Right lobe of liver (tissue), 6 donors: ENCODE data around the gene SERPINF2. TPM values are rescaled to one million over a fixed set of nuclear protein-coding genes. Genes with fewer than 3 reads are reported as not detected.
A peak's percentile ranks its signal among the peaks of the same experiment; 100 is the strongest.
"Not testable (repeated sequence)": the region's sequence is repeated elsewhere in the genome, so short reads cannot be mapped to it uniquely, and the experiment has no call there.

ENCODE experiments used
- ATAC-seq, 4 donors: fragments of 200-7000 bp; cut with Tn5 transposase; one replicate each; pipeline ENCODE4 v1.9.1; 2020; ENCODE audit warnings: mild to moderate bottlenecking in 4 of 4, moderate library complexity in 4 of 4
- DNase-seq, 3 donors: peaks; one replicate each; pipeline ENCODE4 v3.0.0-alpha.2; 2020
- H3K27ac ChIP-seq, 3 donors: fragments of 200-600 bp; one replicate each; pipeline ENCODE4 v1.8.0; 2022
- H3K27me3 ChIP-seq, 2 donors: fragments of 200-600 bp; one replicate each; pipeline ENCODE4 v1.8.0; 2022
- H3K36me3 ChIP-seq, 4 donors: fragments of 200-600 bp; sonication (generic) in 1 of 4; one replicate each; pipeline versions ENCODE4 v1.5.1 to v1.8.0; 2017 to 2022; ENCODE audit warnings: control low read depth in 1 of 4
- H3K4me1 ChIP-seq, 4 donors: fragments of 200-600 bp; sonication (generic) in 1 of 4; one replicate each; pipeline versions ENCODE4 v1.5.1 to v1.8.0; 2017 to 2022; ENCODE audit warnings: control low read depth in 1 of 4
- H3K4me3 ChIP-seq, 3 donors: fragments of 200-600 bp; one replicate each; pipeline ENCODE4 v1.8.0; 2022
- H3K9me3 ChIP-seq, 4 donors: fragments of 200-600 bp; sonication (generic) in 1 of 4; one replicate each; pipeline versions ENCODE4 v1.5.1 to v1.8.0; 2017 to 2022; ENCODE audit warnings: control low read depth in 1 of 4
- CTCF ChIP-seq, 4 donors: fragments of 200-600 bp in 3 of 4; fragments of 450-650 bp in 1 of 4; IDR thresholded peaks; one replicate each; pipeline versions ENCODE4 v1.5.1 to v1.8.0; 2016 to 2022; ENCODE audit warnings: antibody characterized with exemption in 4 of 4, mild to moderate bottlenecking in 2 of 4
- POLR2A ChIP-seq: fragments of 450-650 bp; IDR thresholded peaks from one replicate; pipeline ENCODE4 v1.6.1; 2017; ENCODE audit warnings: antibody characterized with exemption, mild to moderate bottlenecking
- WGBS: methylation state at CpG from one replicate; pipeline ENCODE4 v1.1.6; 2018; ENCODE audit warnings: low coverage, low lambda C conversion rate; ENCODE audit not compliant: insufficient coverage; ENCODE audit errors: missing lambda C conversion rate; 5-methylcytosine and 5-hydroxymethylcytosine counted together
- intact Hi-C, 2 donors: fragments of 100-400 bp; cut with DNase I; formaldehyde crosslinking; loops; one replicate each; pipeline versions ENCODE4 v1.11.2 to v1.14.1; 2022
- total RNA-seq, 6 experiments: library from RNA; depleted of rRNA in 2 of 6; stranded (reverse); fragments of >200 nt in 2 of 6; fragmentation: NEBNext Ultra II Directional in 3 of 6; extraction: Animal tissue kit (Norgen Biotek cat#: 25700) in 3 of 6; gene quantifications; one replicate each; pipeline versions ENCODE4 v1.1.0 to v1.2.4, GENCODE V29; 2016 to 2023
- donor health status: DM: no; HTN: yes; CAD: no.
- donor health status: DM: no; HTN: no; CAD: no.
- donor health status: DM: no; HTN: no; CAD: no.
- donor health status: DM: no; HTN: yes; CAD: no.
- donor health status: DM: no; HTN: yes; CAD: no.

The SERPINF2 gene
- total RNA-seq, 6 experiments from 2014 or later = 1,040 to 1,391 (median 1,137) TPM

GRCh38 chr17:1720856-1721386 is 21.8 kb upstream of the SERPINF2 start:
- WGBS = 31% methylated on average over 11 of the region's 11 CpGs
- intact Hi-C loops = no loop called here
- DNase-seq (peak in 1 of 3 donors; percentile 67), ATAC-seq (no peak)
- TF ChIP-seq POLR2A (no peak), CTCF (IDR thresholded peaks at IDR 0.05) (peak; percentile 91 to 98 (median 94))
- no peaks in the 10 kb centered on the region for H3K36me3 ChIP-seq
- peaks cover 0 to 36% (median 17%) of the 10 kb centered on the region in 4 donors for H3K4me1 ChIP-seq
- H3K9me3 ChIP-seq = no peaks in the 10 kb centered on the region
- H3K27ac ChIP-seq = no peak overlapping the region
- H3K4me3 ChIP-seq = no peak overlapping the region
- no peaks in the 10 kb centered on the region for H3K27me3 ChIP-seq

GRCh38 chr17:1722022-1722421 is 20.6 kb upstream of the SERPINF2 start:
- intact Hi-C loops = not testable (repeated sequence)

GRCh38 chr17:1724351-1724868 is 18.3 kb upstream of the SERPINF2 start, which contains the start of gene WDR81:
TSS of gene WDR81 (plus strand) at chr17:1724704. CDS start at chr17:1724960, 256 bp downstream.
- Histone ChIP-seq H3K36me3 (peaks cover 0 to 5% (median 0%) of the 10 kb centered on the region in 4 donors), H3K4me1 (peaks cover 0 to 39% (median 14%) of the 10 kb centered on the region in 4 donors), H3K9me3 (no peaks in the 10 kb centered on the region), H3K27me3 (no peaks in the 10 kb centered on the region), H3K27ac (peak within 1 kb of the TSS; percentile 66 to 85 (median 74)), H3K4me3 (peak within 1 kb of the TSS; percentile 75 to 90 (median 82))
- TF ChIP-seq CTCF (IDR thresholded peaks at IDR 0.05) (no peak), POLR2A (peak; percentile 35)
- peak; percentile 72 to 85 (median 79) for ATAC-seq
- intact Hi-C loops = no loop called here
- peak; percentile 94 to 96 (median 94) for DNase-seq
- WGBS = 0% methylated on average over 4 of the region's 57 CpGs

More at GRCh38 chr17:1722022-1722421, 20.6 kb upstream of the SERPINF2 start:
- H3K36me3 ChIP-seq, H3K27me3 ChIP-seq, DNase-seq, H3K9me3 ChIP-seq, H3K4me3 ChIP-seq, ATAC-seq, H3K27ac ChIP-seq: not testable (repeated sequence)
- H3K4me1 ChIP-seq = peaks cover 0 to 46% (median 21%) of the 10 kb centered on the region in 4 donors
- WGBS = 91% methylated on average over 7 of the region's 8 CpGs

DNA sequence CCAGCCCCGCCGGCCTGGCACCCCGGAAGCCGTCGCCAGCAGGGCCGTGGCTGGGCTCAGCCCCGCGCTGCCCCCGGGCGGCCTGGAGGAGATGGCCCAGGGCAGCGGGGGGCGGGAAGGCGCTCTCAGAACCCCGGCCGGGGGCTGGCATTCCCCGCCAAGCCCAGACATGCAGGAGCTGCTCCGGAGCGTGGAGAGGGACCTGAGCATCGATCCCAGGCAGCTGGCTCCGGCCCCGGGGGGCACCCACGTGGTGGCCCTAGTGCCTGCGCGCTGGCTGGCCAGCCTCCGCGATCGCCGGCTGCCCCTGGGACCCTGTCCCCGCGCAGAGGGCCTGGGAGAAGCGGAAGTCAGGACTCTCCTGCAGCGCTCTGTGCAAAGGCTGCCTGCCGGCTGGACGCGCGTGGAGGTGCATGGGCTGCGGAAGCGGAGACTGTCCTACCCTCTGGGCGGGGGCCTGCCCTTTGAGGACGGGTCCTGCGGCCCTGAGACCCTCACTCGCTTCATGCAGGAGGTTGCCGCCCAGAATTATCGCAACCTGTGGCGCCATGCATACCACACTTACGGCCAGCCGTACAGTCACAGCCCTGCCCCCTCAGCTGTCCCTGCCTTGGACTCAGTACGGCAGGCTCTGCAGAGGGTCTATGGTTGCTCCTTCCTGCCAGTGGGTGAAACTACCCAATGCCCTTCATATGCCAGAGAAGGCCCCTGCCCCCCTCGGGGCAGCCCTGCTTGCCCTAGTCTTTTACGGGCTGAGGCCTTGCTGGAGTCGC is 17.6 kb upstream of the SERPINF2 start:
- TF ChIP-seq CTCF (IDR thresholded peaks at IDR 0.05) (peak in 1 of 4 donors; percentile 24), POLR2A (no peak)
- DNase-seq = peak in 2 of 3 donors; percentile 61 to 75
- no CpG with 5 or more reads among the region's 51 CpGs for WGBS

More for the DNA sequence above, 17.6 kb upstream of the SERPINF2 start:
- Histone ChIP-seq H3K36me3 (peaks cover 0 to 5% (median 0%) of the 10 kb centered on the region in 4 donors), H3K27me3 (no peaks in the 10 kb centered on the region), H3K4me1 (peaks cover 0 to 39% (median 14%) of the 10 kb centered on the region in 4 donors), H3K9me3 (no peaks in the 10 kb centered on the region), H3K27ac (peak overlapping the region; percentile 66 to 85 (median 74)), H3K4me3 (peak overlapping the region; percentile 75 to 90 (median 82))
- peak; percentile 25 to 68 (median 52) for ATAC-seq
- intact Hi-C loops = loop anchor here (5.0 kb wide), 2 partner anchors 47 to 57 kb away; no protein-coding TSS in a partner anchor
